HepG2 (cell line): ENCODE measurements around the gene NNMT. TPM values are rescaled to one million over a fixed set of nuclear protein-coding genes. Genes with fewer than 3 reads are reported as not detected.

Source experiments
- ATAC-seq: fragments of 200-7000 bp; cut with Tn5 transposase; 3 replicates; pipeline ENCODE4 v1.9.1; 2020; ENCODE audit warnings: mild to moderate bottlenecking, moderate library complexity
- BruUV-seq: library from RNA; stranded (reverse); fragments of 400-500 nt; replicated peaks from 2 replicates; lab custom pipeline; 2021; lab: Mats Ljungman, UMichigan
- CTCF ChIA-PET: fragments of 300-600 bp; formaldehyde crosslinking; extraction: SDS; loops from one replicate; lab custom pipeline; 2021; ENCODE audit warnings: low total read pairs, inconsistent platforms, low intra/inter-chr PET ratio; lab: Yijun Ruan, JAX
- POLR2A ChIA-PET: fragments of 350-600 bp; sonication (Branson Sonifier 250); formaldehyde crosslinking; loops from one replicate; lab custom pipeline; 2020; ENCODE audit warnings: antibody characterized with exemption, inconsistent platforms; lab: Yijun Ruan, JAX
- DNase-seq: peaks from one replicate; pipeline ENCODE4 v3.0.0-alpha.2; 2015; ENCODE audit warnings: low spot score
- FAIRE-seq: peaks from 3 replicates; lab custom pipeline; 2011; peaks lifted over from hg19 to GRCh38; lab: Jason Lieb, UNC
- H2AFZ ChIP-seq: one replicate; pipeline ENCODE4 v1.6.1; 2011; ENCODE audit warnings: low read length, inconsistent platforms
- H3K27ac ChIP-seq: fragments of 300-600 bp; 3 replicates; pipeline ENCODE4 v1.8.0; 2011; ENCODE audit warnings: mixed run types, mild to moderate bottlenecking, mixed read lengths, low read length, inconsistent platforms; ENCODE audit not compliant: insufficient read depth; ENCODE audit errors: extremely low read length
- H3K27me3 ChIP-seq, 2 experiments: fragments of 200-600 bp in 1 of 2; 2 replicates in 1 of 2; 3 replicates in 1 of 2; pipeline versions ENCODE4 v1.6.0 to v1.8.0; 2011; ENCODE audit warnings: low read length in 2 of 2, mild to moderate bottlenecking in 2 of 2, moderate library complexity in 2 of 2, inconsistent platforms in 1 of 2; ENCODE audit not compliant: insufficient read depth in 2 of 2, control insufficient read depth in 1 of 2
- H3K36me3 ChIP-seq, 2 experiments: fragments of 200-600 bp in 1 of 2; replicated peaks in 1 of 2; 2 replicates in 1 of 2; 3 replicates in 1 of 2; pipeline versions ENCODE4 v1.5.1 to v1.8.0; 2011; ENCODE audit warnings: low read length in 2 of 2, inconsistent platforms in 1 of 2; ENCODE audit not compliant: insufficient read depth in 2 of 2, control insufficient read depth in 1 of 2
- H3K4me1 ChIP-seq: 2 replicates; pipeline ENCODE4 v1.5.1; 2012; ENCODE audit warnings: low read length, inconsistent platforms; ENCODE audit not compliant: insufficient read depth
- H3K4me2 ChIP-seq: 2 replicates; pipeline ENCODE4 v1.6.0; 2011; ENCODE audit warnings: low read depth, low read length, inconsistent platforms
- H3K4me3 ChIP-seq, 3 experiments: fragments of 200-600 bp in 1 of 3; sonication (generic), shearing (Covaris generic) in 1 of 3; replicated peaks in 1 of 3; 2 replicates each; pipeline ENCODE4 v1.5.1; 2011 to 2016; ENCODE audit warnings: low read length in 3 of 3, inconsistent platforms in 2 of 3, low read depth in 2 of 3, mild to moderate bottlenecking in 2 of 3, control low read depth in 1 of 3, mixed read lengths in 1 of 3; ENCODE audit not compliant: insufficient read depth in 1 of 3
- H3K79me2 ChIP-seq: one replicate; pipeline ENCODE4 v1.6.1; 2011; ENCODE audit warnings: low read length, inconsistent platforms; ENCODE audit not compliant: insufficient read depth
- H3K9ac ChIP-seq: 2 replicates; pipeline ENCODE4 v1.6.0; 2011; ENCODE audit warnings: mild to moderate bottlenecking, low read depth, low read length, inconsistent platforms; ENCODE audit not compliant: insufficient read depth
- H3K9me3 ChIP-seq: 2 replicates; pipeline ENCODE4 v1.5.1; 2012; ENCODE audit warnings: mild to moderate bottlenecking, low read length
- H4K20me1 ChIP-seq: 2 replicates; pipeline ENCODE4 v1.6.0; 2011; ENCODE audit warnings: inconsistent platforms, mild to moderate bottlenecking, low read length, moderate library complexity; ENCODE audit not compliant: insufficient read depth
- BCL6 ChIP-seq: IDR thresholded peaks from 2 replicates; pipeline ENCODE4 v1.6.1; 2016; ENCODE audit warnings: missing genetic modification reagents, missing compliant biosample characterization
- ELF1 ChIP-seq: sonication (generic); formaldehyde crosslinking; IDR thresholded peaks from 2 replicates; pipeline ENCODE4 v1.4.0; 2020; ENCODE audit warnings: missing genetic modification reagents
- MYNN ChIP-seq: sonication (generic); formaldehyde crosslinking; IDR thresholded peaks from 2 replicates; pipeline ENCODE4 v1.4.0; 2020; ENCODE audit warnings: mild to moderate bottlenecking, low read depth, missing genetic modification reagents
- NFYC ChIP-seq: IDR thresholded peaks from 2 replicates; pipeline ENCODE4 v1.6.1; 2016; ENCODE audit warnings: missing genetic modification reagents, missing compliant biosample characterization
- NR2F1 ChIP-seq, 2 experiments: fragments of 450-650 bp in 1 of 2; formaldehyde crosslinking in 1 of 2; IDR thresholded peaks; 2 replicates each; pipeline versions ENCODE4 v1.5.0 to v1.6.1; 2016 to 2020; ENCODE audit warnings: mild to moderate bottlenecking in 1 of 2, missing compliant biosample characterization in 1 of 2, missing genetic modification reagents in 1 of 2, moderate library complexity in 1 of 2
- REL ChIP-seq: sonication (generic); formaldehyde crosslinking; conservative IDR thresholded peaks from 2 replicates; pipeline ENCODE4 v1.8.0; 2022; ENCODE audit warnings: mild to moderate bottlenecking, missing genetic modification reagents, moderate library complexity
- REST ChIP-seq, 2 experiments: IDR thresholded peaks; 2 replicates each; pipeline ENCODE4 v1.6.1; 2011 to 2012; ENCODE audit warnings: low read length in 2 of 2, borderline replicate concordance in 1 of 2, low read depth in 1 of 2, mild to moderate bottlenecking in 1 of 2, moderate library complexity in 1 of 2
- SIN3B ChIP-seq: fragments of 150-350 bp; IDR thresholded peaks from 2 replicates; pipeline ENCODE4 v1.6.1; 2014; ENCODE audit warnings: low read length
- YY1 ChIP-seq: IDR thresholded peaks from 2 replicates; pipeline ENCODE4 v1.6.1; 2011; ENCODE audit warnings: low read length, low read depth, moderate library complexity, mild to moderate bottlenecking; ENCODE audit not compliant: insufficient read depth, insufficient replicate concordance
- ZEB1 ChIP-seq: IDR thresholded peaks from 2 replicates; pipeline ENCODE4 v1.6.1; 2012; ENCODE audit warnings: mild to moderate bottlenecking, low read depth, inconsistent platforms; ENCODE audit not compliant: insufficient replicate concordance
- ZNF142 ChIP-seq: sonication (generic); formaldehyde crosslinking; IDR thresholded peaks from 2 replicates; pipeline ENCODE4 v1.4.0; 2020; ENCODE audit warnings: missing genetic modification reagents
- ZNF335 ChIP-seq: sonication (generic); formaldehyde crosslinking; IDR thresholded peaks from 2 replicates; pipeline ENCODE4 v1.4.0; 2020; ENCODE audit warnings: missing genetic modification reagents
- ZNF362 ChIP-seq: sonication (generic); formaldehyde crosslinking; IDR thresholded peaks from 2 replicates; pipeline ENCODE4 v1.4.0; 2020; ENCODE audit warnings: missing genetic modification reagents, mild to moderate bottlenecking, borderline replicate concordance
- ZNF883 ChIP-seq: sonication (generic); formaldehyde crosslinking; IDR thresholded peaks from 2 replicates; pipeline ENCODE4 v1.5.1; 2020; ENCODE audit warnings: mild to moderate bottlenecking, missing genetic modification reagents; ENCODE audit errors: not compliant biosample characterization
- WGBS: methylation state at CpG from one replicate; pipeline ENCODE4 v1.1.6; 2017; ENCODE audit warnings: low lambda C conversion rate; 5-methylcytosine and 5-hydroxymethylcytosine counted together
- in situ Hi-C: cut with HindIII; loops from 2 replicates; pipeline ENCODE4 v1.10.0; 2017; ENCODE audit warnings: low pct_unique_long_range_greater_than_20kb; ENCODE audit not compliant: extremely low pct_ligation_motif_present
- intact Hi-C: fragments of 100-400 bp; cut with micrococcal nuclease; formaldehyde crosslinking; loops from one replicate; pipeline ENCODE4 v1.10.0; 2022; ENCODE audit not compliant: unreplicated experiment
- polyA plus RNA-seq, 8 experiments: library from polyadenylated mRNA; depleted of rRNA in 3 of 8; stranded (reverse) in 7 of 8; unstranded in 1 of 8; fragments of >200 nt; fragmentation: Illumina TruSeq in 4 of 8; extraction: Trizol in 4 of 8; gene quantifications; 2 replicates each; pipeline versions ENCODE4 v1.2.1 to v1.2.3, GENCODE V29; 2011 to 2016; ENCODE audit warnings: low read depth in 4 of 8, missing spikeins in 1 of 8, mixed read lengths in 1 of 8; ENCODE audit not compliant: insufficient read depth in 1 of 8
- total RNA-seq, 5 experiments: library from RNA; depleted of rRNA; stranded (reverse); fragments of >200 nt; fragmentation: Illumina TruSeq; extraction: Trizol; gene quantifications; 2 replicates each; pipeline ENCODE4 v1.2.3, GENCODE V29; 2016; ENCODE audit warnings: low read depth in 1 of 5

Gene NNMT
- total and polyA plus RNA-seq, 2 of the 13 experiments (the other 11 are each of a cell fraction or from before 2014, with no cell fraction given), result 0.13 TPM; not detected in 1

GRCh38 chr11:114326151-114326550 lies 30.0 kb downstream of the NNMT start:
- BruUV-seq, result no TSS peak
- no peak overlapping the region for H3K27ac ChIP-seq
- peaks cover 1 to 43% of the 10 kb centered on the region in 2 experiments; a peak in 3 of 5 replicates for H3K27me3 ChIP-seq
- TF ChIP-seq ELF1, result no peak
- TF ChIP-seq ZNF362 (CRISPR knock-in tag), result no peak
- no peak for TF ChIP-seq BCL6
- TF ChIP-seq ZEB1, result no peak
- no peak for TF ChIP-seq MYNN (CRISPR knock-in tag)
- TF ChIP-seq ZNF883, result no peak
- TF ChIP-seq REST (IDR thresholded peaks at IDR 0.05; ENCODE audit: borderline replicate concordance in 1 of 2, low read depth in 1 of 2, low read length in 2 of 2), result no peak
- TF ChIP-seq NR2F1 (CRISPR knock-in tag; IDR thresholded peaks at IDR 0.05), result no peak
- no peak for TF ChIP-seq YY1
- no peak for TF ChIP-seq SIN3B
- TF ChIP-seq NFYC (CRISPR knock-in tag), result no peak
- TF ChIP-seq ZNF335, result no peak
- no peak for TF ChIP-seq ZNF142 (CRISPR knock-in tag)
- TF ChIP-seq REL, result no peak

More at GRCh38 chr11:114326151-114326550, 30.0 kb downstream of the NNMT start:
- H2AFZ ChIP-seq, result no peak overlapping the region
- POLR2A ChIA-PET, result no interaction called here
- no peaks in the 10 kb centered on the region for H3K4me1 ChIP-seq
- no peaks in the 10 kb centered on the region for H3K79me2 ChIP-seq
- H3K4me3 ChIP-seq, result no peak overlapping the region
- H3K4me2 ChIP-seq, result no peak overlapping the region
- WGBS, result 1% methylated on average over 4 of the region's 4 CpGs
- ATAC-seq (no peak), FAIRE-seq (no peak), DNase-seq (no peak)
- H3K9ac ChIP-seq, result no peak overlapping the region
- H3K9me3 ChIP-seq, result peaks cover 14% of the 10 kb centered on the region
- no peaks in the 10 kb centered on the region for H3K36me3 ChIP-seq
- in situ Hi-C loops (loop anchor here (25.0 kb wide), 1 partner anchor 261 kb away; the partner anchor contains the start of gene NXPE4), intact Hi-C loops (no loop called here)
- no peaks in the 10 kb centered on the region for H4K20me1 ChIP-seq
- CTCF ChIA-PET, result no interaction called here
